Lung (tissue), 12 donors: Measurements from ENCODE around the gene PHACTR1. TPM values are rescaled to one million over a fixed set of nuclear protein-coding genes. Genes with fewer than 3 reads are reported as not detected.
A peak's percentile ranks its signal among the peaks of the same experiment; 100 is the strongest.

ENCODE experiments used
- ATAC-seq: fragments of 200-7000 bp; cut with Tn5 transposase; one replicate; pipeline ENCODE4 v1.9.1; 2020; ENCODE audit warnings: moderate number of reproducible peaks; ENCODE audit not compliant: insufficient read depth, low FRiP score
- DNase-seq, 3 donors: peaks; one replicate each; pipeline ENCODE4 v3.0.0-alpha.2; 2013 to 2017
- H3K27ac ChIP-seq, 2 donors: one replicate each; pipeline ENCODE4 v1.5.1; 2013; ENCODE audit warnings: mild to moderate bottlenecking in 2 of 2, moderate library complexity in 2 of 2, control low read depth in 1 of 2, inconsistent platforms in 1 of 2, low read depth in 1 of 2, low read length in 1 of 2
- H3K27me3 ChIP-seq, 3 donors: one replicate each; pipeline ENCODE4 v1.5.1; 2013; ENCODE audit warnings: low read length in 2 of 3; ENCODE audit not compliant: control insufficient read depth in 3 of 3, insufficient read depth in 3 of 3
- H3K36me3 ChIP-seq, 4 donors: one replicate each; pipeline ENCODE4 v1.5.1; 2013; ENCODE audit warnings: low read length in 4 of 4, mild to moderate bottlenecking in 1 of 4, moderate library complexity in 1 of 4; ENCODE audit not compliant: control insufficient read depth in 4 of 4, insufficient read depth in 4 of 4
- H3K4me1 ChIP-seq, 5 donors: one replicate each; pipeline ENCODE4 v1.5.1; 2013; ENCODE audit warnings: low read length in 5 of 5, mild to moderate bottlenecking in 2 of 5, moderate library complexity in 1 of 5; ENCODE audit not compliant: control insufficient read depth in 5 of 5, insufficient read depth in 5 of 5
- H3K4me3 ChIP-seq: one replicate; pipeline ENCODE4 v1.5.1; 2013; ENCODE audit warnings: mild to moderate bottlenecking, control low read depth, moderate library complexity
- H3K9ac ChIP-seq, 2 donors: one replicate each; pipeline ENCODE4 v1.5.1; 2013; ENCODE audit warnings: low read length in 2 of 2, control low read depth in 1 of 2; ENCODE audit not compliant: insufficient read depth in 1 of 2
- H3K9me3 ChIP-seq, 4 donors: one replicate each; pipeline ENCODE4 v1.5.1; 2013; ENCODE audit warnings: low read length in 3 of 4, mild to moderate bottlenecking in 1 of 4, moderate library complexity in 1 of 4; ENCODE audit not compliant: control insufficient read depth in 4 of 4, insufficient read depth in 3 of 4
- CTCF ChIP-seq: IDR thresholded peaks from 2 replicates; pipeline ENCODE4 v1.5.1; 2012; ENCODE audit warnings: mild to moderate bottlenecking; ENCODE audit errors: control extremely low read depth, extremely low read depth
- WGBS, 2 donors: extraction: QIAGEN DNeasy Blood & Tissue Kit; methylation state at CpG; one replicate each; pipeline ENCODE4 v1.1.7; 2013; 5-methylcytosine and 5-hydroxymethylcytosine counted together
- polyA plus RNA-seq, 2 donors: library from polyadenylated mRNA; stranded (reverse); fragments of 200-250 nt; gene quantifications; one replicate each; pipeline ENCODE4 v1.2.1, GENCODE V29; 2013
- total RNA-seq, 2 donors: library from RNA; depleted of rRNA in 1 of 2; stranded (reverse); fragments of >200 nt in 1 of 2; gene quantifications; one replicate each; pipeline ENCODE4 v1.2.1, GENCODE V29; 2014 to 2021
- donor health status: control.
- donor health status: control.
- donor health status: Bipolar disorder and iron deficiency.
- donor health status: healthy.
- donor health status: DM: yes; HTN: yes; CAD: no.

The PHACTR1 gene
- total and polyA plus RNA-seq, 4 donors: 16.3 to 58.8 (median 41.9) TPM

GRCh38 chr6:13253272-13253671 is 536.7 kb downstream of the PHACTR1 start:
- Histone ChIP-seq H3K27ac (peak overlapping the region in 1 of 2 donors; percentile 41), H3K9ac (no peak overlapping the region), H3K36me3 (peaks cover 0 to 3% (median 0%) of the 10 kb centered on the region in 4 donors), H3K9me3 (peaks cover 0 to 2% (median 0%) of the 10 kb centered on the region in 4 donors), H3K27me3 (no peaks in the 10 kb centered on the region), H3K4me3 (no peak overlapping the region), H3K4me1 (peaks cover 0 to 7% (median 0%) of the 10 kb centered on the region in 5 donors)
- WGBS, 2 donors: 70 to 88% methylated on average over 1 of the region's 1 CpG
- ATAC-seq (no peak), DNase-seq (no peak)
- no peak for TF ChIP-seq CTCF

GRCh38 chr6:13256266-13257001 is 539.9 kb downstream of the PHACTR1 start:
- Histone ChIP-seq H3K4me3 (no peak overlapping the region), H3K27ac (no peak overlapping the region), H3K27me3 (no peaks in the 10 kb centered on the region), H3K4me1 (peaks cover 0 to 13% (median 0%) of the 10 kb centered on the region in 5 donors), H3K9me3 (no peaks in the 10 kb centered on the region), H3K9ac (no peak overlapping the region), H3K36me3 (no peaks in the 10 kb centered on the region)
- 67 to 79% methylated on average over 2 of the region's 2 CpGs for WGBS, 2 donors
- ATAC-seq (no peak), DNase-seq (no peak)
- TF ChIP-seq CTCF: no peak

- no peaks in the 10 kb centered on the region for H3K36me3 ChIP-seq
- no peaks in the 10 kb centered on the region for H3K27me3 ChIP-seq
- DNase-seq (no peak), ATAC-seq (no peak)
- H3K27ac ChIP-seq: no peak overlapping the region
- no peak for TF ChIP-seq CTCF
- H3K4me3 ChIP-seq: no peak overlapping the region
- H3K9me3 ChIP-seq: no peaks in the 10 kb centered on the region
- WGBS, 2 donors: 92 to 99% methylated on average over 3 of the region's 3 CpGs
- H3K9ac ChIP-seq: no peak overlapping the region
- peaks cover 0 to 13% (median 0%) of the 10 kb centered on the region in 5 donors for H3K4me1 ChIP-seq
These were observed 542.8 kb downstream of the PHACTR1 start for GRCh38 chr6:13259393-13259792.
